Activated CD4-positive, alpha-beta memory T cell treated with anti-CD3 and anti-CD28 coated beads, Interleukin-2, amount 10 ng/mL, durations not matched to agents 7 days and 5 days (primary cell): ENCODE data around the gene FBXO41. TPM values are rescaled to one million over a fixed set of nuclear protein-coding genes. Genes with fewer than 3 reads are reported as not detected.

Source experiments
- CTCF ChIA-PET: fragments of 350-600 bp; sonication (Branson Sonifier 250); formaldehyde crosslinking; loops from one replicate; lab custom pipeline; 2021; ENCODE audit warnings: antibody characterized with exemption, inconsistent platforms; lab: Charles Lee
- POLR2A ChIA-PET: fragments of 350-600 bp; sonication (Branson Sonifier 250); formaldehyde crosslinking; loops from one replicate; lab custom pipeline; 2021; ENCODE audit warnings: antibody characterized with exemption; lab: Charles Lee
- DNase-seq: peaks from one replicate; pipeline ENCODE4 v3.0.0-alpha.2; 2020
- H3K27ac Mint-ChIP-seq: one replicate; pipeline ENCODE4 v1.8.0; 2021; ENCODE audit warnings: mild to moderate bottlenecking, mixed read lengths
- H3K27me3 Mint-ChIP-seq: one replicate; pipeline ENCODE4 v1.8.0; 2021; ENCODE audit warnings: mixed read lengths
- H3K36me3 Mint-ChIP-seq: one replicate; pipeline ENCODE4 v1.8.0; 2021; ENCODE audit warnings: low read depth, mixed read lengths
- H3K4me1 Mint-ChIP-seq: one replicate; pipeline ENCODE4 v1.8.0; 2021; ENCODE audit warnings: mixed read lengths
- H3K4me3 Mint-ChIP-seq: one replicate; pipeline ENCODE4 v1.8.0; 2021; ENCODE audit warnings: mild to moderate bottlenecking, mixed read lengths
- H3K9me3 Mint-ChIP-seq: one replicate; pipeline ENCODE4 v1.8.0; 2021; ENCODE audit warnings: mixed read lengths
- total RNA-seq, 2 experiments: library from RNA; stranded (reverse); gene quantifications; one replicate each; pipeline ENCODE4 v1.2.3, GENCODE V29; 2021

Gene FBXO41
- total RNA-seq, 2 experiments from 2014 or later, result 12.0 to 13.3 TPM

DNA sequence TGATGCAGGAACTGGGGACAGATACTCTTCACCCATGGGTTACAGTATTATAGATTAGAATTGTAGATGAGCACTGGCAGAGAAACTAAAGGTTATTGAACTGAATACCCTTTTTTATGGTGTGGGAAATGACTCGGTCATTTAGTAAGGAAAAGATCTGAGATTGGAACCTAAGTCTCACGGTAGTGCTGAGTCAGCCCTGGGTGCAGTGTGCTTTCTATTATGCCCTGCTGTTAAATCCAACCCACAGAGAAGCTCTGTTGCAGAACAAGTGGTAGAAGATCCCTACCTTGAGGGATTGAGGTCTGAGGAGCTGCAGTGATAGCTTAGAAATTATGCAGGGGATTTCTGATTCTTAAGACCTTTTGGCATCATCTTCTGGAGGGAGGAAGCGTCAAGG is 37.4 kb downstream of the FBXO41 start:
- ChIA-PET POLR2A (no interaction called here), CTCF (interaction anchor here (1.1 to 1.6 kb wide), 2 partner anchors 8 to 43 kb away, joined by 6 read pairs; no protein-coding TSS in a partner anchor)
- H3K4me1 Mint-ChIP-seq, result peaks cover 20% of the 10 kb centered on the region
- DNase-seq, result no peak
- no peaks in the 10 kb centered on the region for H3K9me3 Mint-ChIP-seq
- no peak overlapping the region for H3K4me3 Mint-ChIP-seq
- no peaks in the 10 kb centered on the region for H3K27me3 Mint-ChIP-seq
- H3K27ac Mint-ChIP-seq, result no peak overlapping the region
- H3K36me3 Mint-ChIP-seq, result peaks cover 72% of the 10 kb centered on the region

DNA sequence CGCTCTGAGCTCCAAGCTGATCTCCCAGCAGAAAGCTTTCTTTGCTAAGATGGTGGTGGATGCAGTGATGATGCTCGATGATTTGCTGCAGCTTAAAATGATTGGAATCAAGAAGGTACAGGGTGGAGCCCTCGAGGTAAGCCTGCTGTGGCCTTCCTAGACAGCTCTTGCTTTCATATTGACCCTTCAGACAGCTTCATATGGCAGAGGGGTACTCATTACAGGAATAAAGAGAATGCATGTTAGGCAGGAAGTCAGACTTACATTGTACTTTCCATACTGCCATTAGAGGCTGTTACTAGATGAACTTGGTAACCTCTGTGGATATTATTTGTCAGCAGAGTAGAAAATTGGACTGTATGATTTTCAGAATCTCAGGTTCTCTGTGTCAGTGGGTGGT is 39.7 kb downstream of the FBXO41 start:
- POLR2A ChIA-PET, result interaction anchor here (2.1 to 3.4 kb wide), 2 partner anchors 10 to 31 kb away, joined by 5 to 25 read pairs; partner anchors contain the start of genes CCT7 and PRADC1
- Mint-ChIP-seq H3K36me3 (peaks cover 70% of the 10 kb centered on the region), H3K27me3 (no peaks in the 10 kb centered on the region), H3K9me3 (no peaks in the 10 kb centered on the region), H3K4me3 (no peak overlapping the region), H3K27ac (peak overlapping the region; percentile 33), H3K4me1 (peaks cover 24% of the 10 kb centered on the region)
- no peak for DNase-seq
- CTCF ChIA-PET, result interaction anchor here (0.9 to 1.3 kb wide), 3 partner anchors 10 to 45 kb away, joined by 3 to 4 read pairs (median 3); partner anchors contain the start of gene CCT7

DNA sequence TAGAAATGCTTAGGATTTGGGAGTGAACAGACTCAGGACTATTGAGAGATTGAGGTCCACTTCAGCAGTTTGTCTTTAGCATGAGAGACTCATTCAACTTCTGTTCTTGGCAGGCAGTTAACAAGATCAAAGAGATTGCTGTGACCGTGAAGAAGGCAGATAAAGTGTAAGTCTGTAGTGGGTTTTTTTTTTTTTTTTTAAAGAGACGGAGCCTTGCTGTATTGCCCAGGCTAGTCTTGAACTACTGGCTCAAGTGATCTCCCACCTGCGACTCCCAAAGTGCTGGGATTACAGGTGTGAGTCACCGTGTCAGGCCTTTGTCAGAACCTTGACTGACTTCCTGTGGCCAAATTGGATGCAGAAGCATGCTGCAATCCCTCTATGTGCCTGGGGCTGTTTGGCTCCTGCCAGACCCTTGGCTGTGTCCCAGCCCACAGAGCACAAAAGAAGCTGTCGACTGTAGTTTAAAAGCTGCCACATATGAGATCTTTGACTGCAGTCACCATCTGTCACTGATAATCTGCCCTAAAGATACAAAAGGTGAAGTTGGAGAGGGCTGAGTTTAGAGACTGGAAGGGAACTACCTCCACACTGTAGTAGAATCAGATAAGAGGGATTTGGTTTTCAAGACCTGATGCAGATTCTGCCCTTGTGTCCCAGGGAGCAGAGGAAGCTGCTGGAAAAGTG is 40.3 kb downstream of the FBXO41 start:
- no peaks in the 10 kb centered on the region for H3K27me3 Mint-ChIP-seq
- no peak overlapping the region for H3K4me3 Mint-ChIP-seq
- H3K27ac Mint-ChIP-seq, result peak overlapping the region; percentile 33
- no peaks in the 10 kb centered on the region for H3K9me3 Mint-ChIP-seq
- peaks cover 70% of the 10 kb centered on the region for H3K36me3 Mint-ChIP-seq
- H3K4me1 Mint-ChIP-seq, result peaks cover 30% of the 10 kb centered on the region
- DNase-seq, result no peak
- ChIA-PET POLR2A (interaction anchor here (2.1 to 3.4 kb wide), 2 partner anchors 10 to 31 kb away, joined by 5 to 25 read pairs; partner anchors contain the start of genes CCT7 and PRADC1), CTCF (interaction anchor here (0.9 to 1.3 kb wide), 3 partner anchors 10 to 45 kb away, joined by 3 to 4 read pairs (median 3); partner anchors contain the start of gene CCT7)

DNA sequence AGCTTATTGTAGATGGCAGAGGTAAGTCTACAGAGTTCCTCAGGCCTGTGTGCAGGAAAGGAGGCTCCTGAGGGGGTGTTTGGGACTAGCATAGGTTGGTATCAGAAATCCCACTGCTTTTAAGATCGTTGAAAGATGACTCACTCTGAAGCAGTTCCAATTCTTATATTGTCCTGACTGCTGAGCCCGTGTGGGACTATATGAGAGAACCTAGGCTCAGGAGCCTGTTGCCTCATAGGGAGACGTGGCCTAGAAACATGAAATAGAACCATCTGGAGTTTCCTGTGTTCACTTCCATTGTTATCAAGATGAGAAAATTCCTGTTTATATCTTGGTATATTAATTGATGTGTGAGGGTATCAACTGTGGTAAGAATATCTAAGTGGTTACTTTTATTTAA is 44.5 kb downstream of the FBXO41 start:
- no peak overlapping the region for H3K27ac Mint-ChIP-seq
- ChIA-PET CTCF (interaction anchor here (1.6 to 2.4 kb wide), 2 partner anchors 7 to 27 kb away, joined by 6 to 8 read pairs; no protein-coding TSS in a partner anchor), POLR2A (no interaction called here)
- peaks cover 56% of the 10 kb centered on the region for H3K36me3 Mint-ChIP-seq
- no peaks in the 10 kb centered on the region for H3K9me3 Mint-ChIP-seq
- H3K4me1 Mint-ChIP-seq, result peaks cover 58% of the 10 kb centered on the region
- DNase-seq, result no peak
- no peak overlapping the region for H3K4me3 Mint-ChIP-seq
- H3K27me3 Mint-ChIP-seq, result no peaks in the 10 kb centered on the region

DNA sequence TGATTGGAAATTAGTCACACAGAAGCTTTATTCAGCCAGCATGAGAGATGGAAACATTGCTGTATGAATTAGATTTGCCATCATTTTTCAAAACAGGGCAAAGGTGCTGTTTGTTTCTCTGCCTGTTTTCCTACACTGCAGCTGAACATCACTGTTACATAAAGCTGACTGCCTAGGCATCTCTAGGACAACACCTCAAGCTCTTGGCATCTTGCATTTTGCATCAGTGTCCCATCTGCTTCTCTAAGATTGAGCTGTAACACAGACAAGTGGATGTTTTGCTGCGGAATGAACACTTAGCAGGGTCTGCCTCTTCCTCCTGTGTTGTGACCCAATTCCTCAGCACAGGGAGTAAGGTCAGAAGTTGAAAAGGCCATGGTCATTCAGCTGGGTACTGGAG is 45.3 kb downstream of the FBXO41 start:
- no peak overlapping the region for H3K27ac Mint-ChIP-seq
- H3K27me3 Mint-ChIP-seq, result no peaks in the 10 kb centered on the region
- no peaks in the 10 kb centered on the region for H3K9me3 Mint-ChIP-seq
- no peak for DNase-seq
- ChIA-PET POLR2A (no interaction called here), CTCF (interaction anchor here (1.6 to 2.4 kb wide), 2 partner anchors 8 to 26 kb away, joined by 6 to 8 read pairs; no protein-coding TSS in a partner anchor)
- peaks cover 49% of the 10 kb centered on the region for H3K36me3 Mint-ChIP-seq
- H3K4me1 Mint-ChIP-seq, result peaks cover 50% of the 10 kb centered on the region
- H3K4me3 Mint-ChIP-seq, result no peak overlapping the region

DNA sequence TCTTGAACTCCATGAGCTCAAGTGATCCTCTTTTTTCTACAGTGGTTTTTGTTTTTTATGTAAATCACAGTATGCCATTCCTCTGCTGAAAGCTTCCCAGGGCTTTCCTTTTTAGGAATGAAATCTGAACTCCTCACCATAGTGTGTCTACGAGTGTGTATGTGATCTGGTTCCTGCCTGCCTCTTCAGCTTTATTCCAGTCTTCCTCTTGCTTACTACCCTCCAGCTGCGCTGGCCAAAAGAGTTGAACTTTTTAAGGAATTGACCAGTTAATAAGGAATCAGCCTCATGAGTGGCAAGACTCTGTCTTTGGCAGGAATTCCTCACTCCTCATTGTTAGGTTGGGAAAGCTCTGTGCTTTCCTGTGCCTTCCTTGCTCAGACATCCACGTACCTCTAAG is 46.1 kb downstream of the FBXO41 start:
- POLR2A ChIA-PET, result no interaction called here
- H3K4me1 Mint-ChIP-seq, result peaks cover 45% of the 10 kb centered on the region
- no peaks in the 10 kb centered on the region for H3K9me3 Mint-ChIP-seq
- H3K27me3 Mint-ChIP-seq, result no peaks in the 10 kb centered on the region
- H3K4me3 Mint-ChIP-seq, result no peak overlapping the region
- no peak for DNase-seq
- CTCF ChIA-PET, result interaction anchor here (1.6 to 2.4 kb wide), 2 partner anchors 9 to 25 kb away, joined by 6 to 8 read pairs; no protein-coding TSS in a partner anchor
- peaks cover 43% of the 10 kb centered on the region for H3K36me3 Mint-ChIP-seq
- H3K27ac Mint-ChIP-seq, result no peak overlapping the region

DNA sequence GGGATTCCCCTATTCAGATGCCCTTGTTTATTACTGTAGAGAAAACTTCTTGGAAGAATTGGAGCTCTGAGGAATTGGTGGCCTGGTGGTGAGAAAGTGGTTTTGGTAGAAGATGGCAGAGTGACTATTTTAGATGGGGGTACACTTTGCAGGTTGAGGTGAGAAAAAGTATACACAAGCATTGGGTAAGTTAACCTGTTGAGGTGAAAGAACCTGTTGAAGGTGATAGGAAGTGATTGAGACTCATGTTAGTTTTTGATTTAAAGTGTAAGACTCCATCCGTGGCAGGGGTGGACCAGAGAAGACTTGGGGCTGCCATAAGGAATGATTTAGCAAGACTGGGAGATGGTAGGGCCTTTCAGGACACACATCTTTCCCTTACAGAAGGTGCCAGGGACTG is 47.1 kb downstream of the FBXO41 start:
- Mint-ChIP-seq H3K27me3 (no peaks in the 10 kb centered on the region), H3K36me3 (peaks cover 38% of the 10 kb centered on the region), H3K4me1 (peaks cover 45% of the 10 kb centered on the region), H3K9me3 (no peaks in the 10 kb centered on the region), H3K4me3 (no peak overlapping the region), H3K27ac (no peak overlapping the region)
- CTCF ChIA-PET, result interaction anchor here (2.4 to 8.0 kb wide), 3 partner anchors 10 to 53 kb away, joined by 6 to 50 read pairs (median 15); partner anchors contain the start of gene SMYD5
- POLR2A ChIA-PET, result interaction anchor here (1.0 kb wide), 1 partner anchor 20 kb away, joined by 3 read pairs; no protein-coding TSS in a partner anchor
- DNase-seq, result no peak

DNA sequence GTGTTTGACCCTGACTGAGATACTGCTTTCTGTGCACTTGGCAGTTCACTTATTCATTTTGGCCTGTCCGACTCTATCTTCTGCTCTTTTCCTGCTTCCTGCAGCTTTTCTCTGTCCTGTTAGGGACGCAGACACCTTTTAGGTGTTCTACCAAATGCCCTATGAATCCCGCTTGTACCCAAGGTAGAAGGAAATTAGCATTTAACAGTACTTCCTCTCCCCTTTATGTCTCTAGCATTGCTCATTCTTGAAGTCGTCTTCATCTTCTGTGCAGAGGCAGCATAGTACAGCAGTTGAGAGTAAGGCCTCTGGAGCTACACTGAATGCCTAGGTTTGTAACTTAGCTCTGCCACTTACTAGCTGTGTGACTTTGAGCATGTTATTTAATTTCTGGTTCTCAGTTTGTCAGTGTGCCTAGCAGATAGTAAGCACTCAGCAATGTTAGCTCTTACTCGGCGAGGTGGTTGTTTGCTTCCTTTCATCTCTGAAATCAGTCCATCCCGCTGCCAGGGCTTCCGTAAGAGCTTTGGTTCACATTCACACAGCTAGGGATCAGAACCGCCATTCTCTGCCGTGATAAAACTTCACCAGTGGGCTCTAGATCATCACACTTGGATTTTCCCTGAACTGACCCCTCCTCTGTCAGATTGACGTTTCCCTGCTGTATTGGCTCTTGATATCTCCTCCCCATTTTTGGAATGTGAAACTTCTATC is 48.8 kb downstream of the FBXO41 start:
- Mint-ChIP-seq H3K4me1 (peaks cover 50% of the 10 kb centered on the region), H3K27me3 (no peaks in the 10 kb centered on the region), H3K27ac (peak overlapping the region; percentile 75), H3K4me3 (peak overlapping the region; percentile 86), H3K9me3 (no peaks in the 10 kb centered on the region), H3K36me3 (peaks cover 30% of the 10 kb centered on the region)
- ChIA-PET POLR2A (interaction anchor here (0.8 to 3.8 kb wide), 13 partner anchors 9 to 502 kb away, joined by 3 to 25 read pairs (median 11); partner anchors contain the start of genes ALMS1, SFXN5, SMYD5 and TPRKB), CTCF (interaction anchor here (0.6 to 8.0 kb wide), 6 partner anchors 23 to 58 kb away, joined by 3 to 50 read pairs (median 4); partner anchors contain the start of gene SMYD5)
- no peak for DNase-seq

DNA sequence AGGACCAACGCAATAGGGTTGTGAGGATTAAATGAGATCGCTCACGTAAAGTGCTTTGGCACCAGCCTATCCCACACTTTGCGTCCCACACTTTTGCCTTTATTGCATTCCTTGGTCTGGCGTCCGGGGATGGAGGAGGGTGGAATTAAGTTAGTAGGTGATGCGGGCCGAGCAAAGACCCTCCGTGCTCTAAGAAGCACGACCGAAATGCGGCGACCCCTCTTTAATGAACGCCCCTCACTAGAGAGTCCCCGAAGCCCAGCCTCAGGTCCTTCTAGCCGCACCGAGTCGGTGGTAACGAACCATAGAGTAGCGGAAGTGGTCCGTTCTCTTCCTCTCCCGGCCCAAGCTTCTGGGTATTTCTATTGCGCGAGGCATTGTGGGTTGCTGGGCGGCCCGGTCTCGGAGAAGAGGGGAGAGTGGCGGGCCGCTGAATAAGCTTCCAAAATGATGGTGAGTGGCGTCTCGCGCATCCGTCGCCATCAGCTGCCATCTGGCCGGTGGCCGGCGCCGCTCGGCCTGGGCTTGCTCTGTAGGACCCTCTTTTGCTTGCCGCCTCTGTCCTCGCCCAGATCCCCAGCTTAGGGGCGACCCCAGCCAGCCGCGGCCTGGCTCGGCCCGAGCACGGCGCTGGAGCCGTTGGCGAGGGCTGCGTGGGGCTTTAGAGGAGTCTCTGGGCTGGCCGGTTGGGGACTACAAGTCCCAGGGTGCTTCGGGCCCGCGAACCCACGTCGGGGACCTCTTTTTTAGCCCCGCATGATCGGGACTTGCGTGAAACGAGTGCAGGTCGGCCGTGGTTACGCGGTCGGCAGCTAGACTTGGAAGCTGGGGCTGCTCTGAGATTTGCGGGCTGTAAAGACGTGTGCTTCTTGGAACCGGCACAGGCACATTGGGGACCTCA is 50.1 kb downstream of the FBXO41 start, which contains the start of gene CCT7:
Gene CCT7, plus strand, starts transcription at position 377 of the 901 bp plus-strand sequence. Its CDS starts 71 bp downstream, at position 448.
- CTCF ChIA-PET, result interaction anchor here (0.7 to 8.0 kb wide), 9 partner anchors 9 to 152 kb away, joined by 3 to 50 read pairs (median 7); partner anchors contain the start of genes ALMS1 and SMYD5
- H3K4me3 Mint-ChIP-seq, result peak within 1 kb of the TSS; percentile 86
- H3K36me3 Mint-ChIP-seq, result peaks cover 20% of the 10 kb centered on the region

DNA sequence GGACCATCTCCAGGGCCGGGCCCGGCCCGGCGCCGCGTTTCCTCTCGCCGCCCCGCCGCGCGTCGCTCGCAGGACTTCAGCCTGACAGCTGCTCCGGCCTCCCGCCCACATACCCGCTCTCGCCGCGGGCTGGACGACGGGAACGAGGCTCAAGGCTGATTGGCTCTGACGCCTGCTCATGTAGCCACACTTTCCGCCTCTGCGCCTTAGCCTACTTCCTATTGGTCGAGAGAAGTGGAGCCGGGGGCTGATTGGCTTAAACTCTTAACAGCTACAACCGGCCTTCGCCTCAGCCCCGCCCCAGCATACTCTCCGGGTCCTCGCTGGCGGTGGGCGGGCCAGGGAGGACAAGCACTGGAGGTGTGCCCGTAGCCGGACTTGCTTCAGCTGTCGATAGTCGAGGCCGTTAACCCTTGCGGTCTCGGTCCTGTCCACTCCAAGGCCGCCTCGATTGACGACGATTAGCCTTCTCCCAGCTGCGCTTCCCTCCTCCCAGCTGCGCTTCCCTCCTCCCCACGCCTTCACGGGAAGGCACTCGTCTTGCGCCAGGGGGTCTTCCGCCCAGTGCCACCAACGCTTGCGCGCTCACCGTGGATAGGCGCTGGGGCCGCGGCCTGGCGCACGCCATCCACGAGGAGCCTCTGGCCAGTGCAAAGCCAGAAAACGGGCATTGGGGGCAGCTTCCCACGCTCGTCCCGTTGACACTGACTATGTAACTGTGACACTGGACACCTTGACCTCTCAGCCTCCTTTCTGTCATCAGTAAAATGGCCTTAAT is 50.9 kb downstream of the FBXO41 start, which contains the start of gene PRADC1:
Gene PRADC1, minus strand, starts transcription at position 86 of the 778 bp plus-strand sequence. Its CDS starts 79 bp downstream, at position 7.
- H3K27ac Mint-ChIP-seq, result peak within 1 kb of the TSS; percentile 75
- CTCF ChIA-PET, result interaction anchor here (0.6 to 8.0 kb wide), 10 partner anchors 8 to 152 kb away, joined by 3 to 50 read pairs (median 4); partner anchors contain the start of genes ALMS1 and SMYD5
- peaks cover 16% of the 10 kb centered on the region for H3K36me3 Mint-ChIP-seq
- H3K4me1 Mint-ChIP-seq, result peaks cover 35% of the 10 kb centered on the region
- POLR2A ChIA-PET, result interaction anchor here (0.5 to 3.8 kb wide), 28 partner anchors 9 to 1234 kb away, joined by 3 to 25 read pairs (median 6); partner anchors contain the start of genes ALMS1, DGUOK, FBXO41 and MTHFD2
- peak; percentile 97 for DNase-seq
- H3K4me3 Mint-ChIP-seq, result peak within 1 kb of the TSS; percentile 86
- H3K9me3 Mint-ChIP-seq, result no peaks in the 10 kb centered on the region
- no peaks in the 10 kb centered on the region for H3K27me3 Mint-ChIP-seq

More for the DNA sequence above, 50.1 kb downstream of the FBXO41 start, which contains the start of gene CCT7:
- POLR2A ChIA-PET, result interaction anchor here (0.5 to 3.8 kb wide), 23 partner anchors 10 to 1234 kb away, joined by 3 to 25 read pairs (median 9); partner anchors contain the start of genes ALMS1, DGUOK, FBXO41 and SFXN5
- no peaks in the 10 kb centered on the region for H3K27me3 Mint-ChIP-seq
- DNase-seq, result peak; percentile 89
- H3K4me1 Mint-ChIP-seq, result peaks cover 42% of the 10 kb centered on the region
- H3K27ac Mint-ChIP-seq, result peak within 1 kb of the TSS; percentile 75
- H3K9me3 Mint-ChIP-seq, result no peaks in the 10 kb centered on the region
